ENCODE results near the gene RRP15. TPM values are rescaled to one million over a fixed set of nuclear protein-coding genes. Genes with fewer than 3 reads are reported as not detected.

Gene RRP15
- polyA plus RNA-seq, 1 donor (not counting 4 experiments of a cell fraction or from before 2014, with no cell fraction given) = 15.8 TPM

- DNase-seq (ENCODE audit: low read depth, low spot score) = no peak
- dilution Hi-C loops (cut with MboI; ENCODE audit: extremely low pct_ligation_motif_present, low sequenced_read_pairs) = no loop called here
- H3K9ac ChIP-seq (ENCODE audit: control insufficient read depth, extremely low read depth, insufficient read depth, low read length) = no peak overlapping the region
- H3K9me3 ChIP-seq (ENCODE audit: control insufficient read depth, low read depth, low read length) = no peaks in the 10 kb centered on the region
- no peaks in the 10 kb centered on the region for H3K27me3 ChIP-seq (ENCODE audit: control insufficient read depth, extremely low read depth, insufficient read depth, low read length)
- no peak overlapping the region for H3K4me2 ChIP-seq (ENCODE audit: control insufficient read depth, extremely low read depth, insufficient read depth, low read depth, low read length)
- TF ChIP-seq CTCF (optimal IDR thresholded peaks at IDR 0.05 in 1 of 3, IDR thresholded peaks at IDR 0.05 in 1 of 3, conservative IDR thresholded peaks at IDR 0.05 in 1 of 3; ENCODE audit: extremely low read depth in 1 of 3, insufficient read depth in 2 of 3, low read length in 3 of 3) (no peak), EZH2 (IDR thresholded peaks at IDR 0.05; ENCODE audit: low read length) (no peak)
- H3K4me3 ChIP-seq (ENCODE audit: control insufficient read depth in 2 of 3, extremely low read depth in 1 of 3, insufficient read depth in 2 of 3, low read depth in 1 of 3, low read length in 3 of 3) = no peak overlapping the region
- H4K20me1 ChIP-seq (ENCODE audit: control insufficient read depth, extremely low read depth, insufficient read depth, low read length) = no peaks in the 10 kb centered on the region
- no peak for FAIRE-seq
- no peak overlapping the region for H2AFZ ChIP-seq (ENCODE audit: control insufficient read depth, low read length)
- peaks cover 0 to 2% of the 10 kb centered on the region in 2 experiments for H3K36me3 ChIP-seq (ENCODE audit: control insufficient read depth in 2 of 2, extremely low read depth in 1 of 2, insufficient read depth in 2 of 2, low read length in 2 of 2)
- peaks cover 69% of the 10 kb centered on the region for H3K79me2 ChIP-seq (ENCODE audit: control insufficient read depth, insufficient read depth, low read length)
- H3K27ac ChIP-seq (ENCODE audit: control insufficient read depth, insufficient read depth, low read length) = no peak overlapping the region
- no peaks in the 10 kb centered on the region for H3K9me1 ChIP-seq (ENCODE audit: control insufficient read depth, extremely low read depth, insufficient read depth, low read length)
- peaks cover 4% of the 10 kb centered on the region for H3K4me1 ChIP-seq (ENCODE audit: control insufficient read depth, extremely low read depth, insufficient read depth, low read length)
Observed at GRCh38 chr1:218292515-218292914, 7.4 kb downstream of the RRP15 start.

GRCh38 chr1:218294546-218294945 is 9.5 kb downstream of the RRP15 start:
- no peaks in the 10 kb centered on the region for H3K27me3 ChIP-seq (ENCODE audit: control insufficient read depth, extremely low read depth, insufficient read depth, low read length)
- H2AFZ ChIP-seq (ENCODE audit: control insufficient read depth, low read length) = no peak overlapping the region
- no peak overlapping the region for H3K27ac ChIP-seq (ENCODE audit: control insufficient read depth, insufficient read depth, low read length)
- H3K9ac ChIP-seq (ENCODE audit: control insufficient read depth, extremely low read depth, insufficient read depth, low read length) = no peak overlapping the region
- no peak overlapping the region for H3K4me3 ChIP-seq (ENCODE audit: control insufficient read depth in 2 of 3, extremely low read depth in 1 of 3, insufficient read depth in 2 of 3, low read depth in 1 of 3, low read length in 3 of 3)
- H3K36me3 ChIP-seq (ENCODE audit: control insufficient read depth in 2 of 2, extremely low read depth in 1 of 2, insufficient read depth in 2 of 2, low read length in 2 of 2) = peaks cover 0 to 2% of the 10 kb centered on the region in 2 experiments
- peaks cover 65% of the 10 kb centered on the region for H3K79me2 ChIP-seq (ENCODE audit: control insufficient read depth, insufficient read depth, low read length)
- no peaks in the 10 kb centered on the region for H4K20me1 ChIP-seq (ENCODE audit: control insufficient read depth, extremely low read depth, insufficient read depth, low read length)
- DNase-seq (ENCODE audit: low read depth, low spot score) (no peak), FAIRE-seq (no peak)
- H3K4me2 ChIP-seq (ENCODE audit: control insufficient read depth, extremely low read depth, insufficient read depth, low read depth, low read length) = no peak overlapping the region
- no peak for TF ChIP-seq CTCF (optimal IDR thresholded peaks at IDR 0.05 in 1 of 3, IDR thresholded peaks at IDR 0.05 in 1 of 3, conservative IDR thresholded peaks at IDR 0.05 in 1 of 3; ENCODE audit: extremely low read depth in 1 of 3, insufficient read depth in 2 of 3, low read length in 3 of 3)
- no peak for TF ChIP-seq EZH2 (IDR thresholded peaks at IDR 0.05; ENCODE audit: low read length)
- H3K9me1 ChIP-seq (ENCODE audit: control insufficient read depth, extremely low read depth, insufficient read depth, low read length) = no peaks in the 10 kb centered on the region
- peaks cover 13% of the 10 kb centered on the region for H3K4me1 ChIP-seq (ENCODE audit: control insufficient read depth, extremely low read depth, insufficient read depth, low read length)
- dilution Hi-C loops (cut with MboI; ENCODE audit: extremely low pct_ligation_motif_present, low sequenced_read_pairs) = no loop called here
- H3K9me3 ChIP-seq (ENCODE audit: control insufficient read depth, low read depth, low read length) = no peaks in the 10 kb centered on the region

Data from keratinocyte (primary cell).